ENCODE results near the gene BZW2. TPM values are rescaled to one million over a fixed set of nuclear protein-coding genes. Genes with fewer than 3 reads are reported as not detected.

BZW2 gene
- total and polyA plus RNA-seq, 2 experiments from 2014 or later = 54.1 to 60.9 TPM

DNA sequence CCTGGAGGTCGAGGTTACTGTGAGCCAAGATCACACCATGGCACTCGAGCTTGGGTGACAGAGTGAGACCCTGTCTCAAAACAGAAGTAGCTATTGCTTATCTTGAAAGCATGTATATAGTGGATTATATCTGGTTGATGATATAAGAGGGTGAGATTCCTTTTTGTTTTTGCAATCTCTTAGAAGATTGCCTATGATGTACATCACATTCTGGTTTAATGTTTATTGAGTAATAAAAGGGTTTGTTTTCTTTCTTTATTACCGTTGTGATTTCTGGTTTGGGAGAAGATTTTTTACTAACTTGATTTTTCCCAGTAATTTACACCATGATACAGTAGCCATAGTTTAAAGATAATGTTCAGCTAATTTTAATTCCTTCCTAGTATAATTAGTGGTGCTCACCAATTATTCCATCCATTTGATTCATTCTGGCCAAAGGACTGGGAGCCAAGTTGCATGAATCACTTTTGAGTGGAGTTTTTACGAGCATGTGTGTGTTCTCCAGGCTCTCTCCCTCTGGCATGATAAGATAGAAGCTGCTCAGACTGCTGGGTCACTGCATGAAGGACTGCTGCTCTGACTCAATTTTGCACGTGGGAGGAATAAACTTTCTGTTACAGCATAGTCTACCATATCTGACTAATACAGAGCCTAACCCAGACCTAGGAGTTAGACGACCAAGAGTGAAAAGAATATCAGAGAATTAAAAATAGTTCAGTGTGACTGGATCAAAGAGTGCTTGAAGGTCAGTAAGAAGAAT lies 94.1 kb downstream of the BZW2 start:
- no peak overlapping the region for H3K9ac ChIP-seq
- no peak overlapping the region for H3K4me3 ChIP-seq
- peak; percentile 95 for DNase-seq
- H3K9me3 ChIP-seq (ENCODE audit: low read depth) = no peaks in the 10 kb centered on the region
- no peaks in the 10 kb centered on the region for H4K20me1 ChIP-seq (ENCODE audit: insufficient read depth)
- H3K36me3 ChIP-seq (ENCODE audit: low read depth) = no peaks in the 10 kb centered on the region
- in situ Hi-C loops (cut with MboI) = no loop called here
- peaks cover 25% of the 10 kb centered on the region for H3F3A ChIP-seq (ENCODE audit: insufficient read depth)
- no peaks in the 10 kb centered on the region for H3K79me2 ChIP-seq (ENCODE audit: insufficient read depth)
- H3K27me3 ChIP-seq (replicated peaks; ENCODE audit: insufficient read depth) = no peaks in the 10 kb centered on the region
- peak overlapping the region; percentile 54 for H3K27ac ChIP-seq
- H3K4me2 ChIP-seq (ENCODE audit: unreplicated experiment) = peak overlapping the region; percentile 24
- H2AFZ ChIP-seq = no peak overlapping the region
- TF ChIP-seq EZH2phosphoT487 (IDR thresholded peaks at IDR 0.05; ENCODE audit: insufficient read depth, low read depth) (no peak), EZH2 (IDR thresholded peaks at IDR 0.05; ENCODE audit: insufficient read depth, poor library complexity, severe bottlenecking) (no peak)
- WGBS, 2 experiments (ENCODE audit: low coverage in 1 of 2, low lambda C conversion rate in 2 of 2, missing lambda C conversion rate in 2 of 2) = 32 to 33% methylated on average over 6 of the region's 6 CpGs
- H3K9me2 ChIP-seq (ENCODE audit: insufficient read depth) = no peaks in the 10 kb centered on the region
- H3K4me1 ChIP-seq (ENCODE audit: insufficient read depth) = peaks cover 35% of the 10 kb centered on the region

DNA sequence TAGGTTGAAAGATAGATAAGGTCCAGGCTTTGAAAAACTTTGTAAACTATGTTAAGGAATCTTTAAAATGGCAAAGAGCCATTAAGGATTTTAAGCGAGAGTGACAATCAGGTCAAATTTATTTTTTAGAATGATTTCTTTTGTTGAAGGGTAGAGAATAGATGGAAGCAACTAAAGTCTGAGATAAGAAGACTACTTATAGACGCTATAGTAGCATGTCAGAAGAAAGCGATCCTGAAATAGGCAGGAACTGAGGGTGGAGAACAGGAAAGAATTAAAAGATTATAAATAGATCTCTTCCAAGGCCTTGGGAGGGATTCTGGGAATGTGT lies 94.6 kb downstream of the BZW2 start:
- Histone ChIP-seq H3K4me1 (ENCODE audit: insufficient read depth) (peaks cover 35% of the 10 kb centered on the region), H3K9me3 (ENCODE audit: low read depth) (no peaks in the 10 kb centered on the region), H3F3A (ENCODE audit: insufficient read depth) (peaks cover 25% of the 10 kb centered on the region), H3K9ac (no peak overlapping the region), H3K9me2 (ENCODE audit: insufficient read depth) (no peaks in the 10 kb centered on the region), H3K79me2 (ENCODE audit: insufficient read depth) (no peaks in the 10 kb centered on the region), H3K27ac (peak overlapping the region; percentile 54), H3K27me3 (replicated peaks; ENCODE audit: insufficient read depth) (no peaks in the 10 kb centered on the region), H4K20me1 (ENCODE audit: insufficient read depth) (no peaks in the 10 kb centered on the region), H2AFZ (no peak overlapping the region), H3K4me2 (ENCODE audit: unreplicated experiment) (peak overlapping the region; percentile 24), H3K4me3 (no peak overlapping the region), H3K36me3 (ENCODE audit: low read depth) (no peaks in the 10 kb centered on the region)
- WGBS, 2 experiments (ENCODE audit: low coverage in 1 of 2, low lambda C conversion rate in 2 of 2, missing lambda C conversion rate in 2 of 2) = 94 to 100% methylated on average over 3 of the region's 3 CpGs
- in situ Hi-C loops (cut with MboI) = no loop called here
- no peak for DNase-seq
- TF ChIP-seq EZH2phosphoT487 (IDR thresholded peaks at IDR 0.05; ENCODE audit: insufficient read depth, low read depth) = no peak
- no peak for TF ChIP-seq EZH2 (IDR thresholded peaks at IDR 0.05; ENCODE audit: insufficient read depth, poor library complexity, severe bottlenecking)

DNA sequence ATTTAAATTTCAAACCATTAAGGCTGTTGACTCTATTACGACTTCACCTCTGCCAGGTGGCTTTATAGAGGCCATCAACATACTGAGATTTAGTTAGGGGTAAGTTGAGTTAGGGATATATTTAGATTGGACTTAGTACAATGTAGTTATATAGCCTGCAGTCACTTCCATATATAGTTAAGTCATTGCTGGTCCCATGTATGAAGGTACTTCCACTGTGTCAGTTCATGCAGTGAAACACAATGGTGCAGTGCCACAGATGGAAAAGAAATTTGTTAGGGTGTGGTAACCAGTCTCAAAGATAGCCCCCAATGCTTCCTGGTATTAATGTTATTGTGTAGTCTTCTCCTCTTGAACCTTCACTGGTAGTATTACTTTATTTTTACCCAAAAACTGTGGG lies 95.0 kb downstream of the BZW2 start:
- Histone ChIP-seq H3K9me3 (ENCODE audit: low read depth) (no peaks in the 10 kb centered on the region), H3K4me2 (ENCODE audit: unreplicated experiment) (peak overlapping the region; percentile 24), H3K9me2 (ENCODE audit: insufficient read depth) (no peaks in the 10 kb centered on the region), H3K79me2 (ENCODE audit: insufficient read depth) (no peaks in the 10 kb centered on the region), H3K27me3 (replicated peaks; ENCODE audit: insufficient read depth) (no peaks in the 10 kb centered on the region), H3K36me3 (ENCODE audit: low read depth) (no peaks in the 10 kb centered on the region), H3F3A (ENCODE audit: insufficient read depth) (peaks cover 25% of the 10 kb centered on the region), H2AFZ (no peak overlapping the region), H3K9ac (no peak overlapping the region), H4K20me1 (ENCODE audit: insufficient read depth) (no peaks in the 10 kb centered on the region), H3K4me3 (no peak overlapping the region), H3K4me1 (ENCODE audit: insufficient read depth) (peaks cover 35% of the 10 kb centered on the region), H3K27ac (0 out of 2 replicates have a peak overlapping the region, but pooled peaks have one; percentile 54)
- DNase-seq = no peak
- TF ChIP-seq EZH2phosphoT487 (IDR thresholded peaks at IDR 0.05; ENCODE audit: insufficient read depth, low read depth) (no peak), EZH2 (IDR thresholded peaks at IDR 0.05; ENCODE audit: insufficient read depth, poor library complexity, severe bottlenecking) (no peak)
- in situ Hi-C loops (cut with MboI) = no loop called here
- 98 to 100% methylated on average over 1 of the region's 1 CpG for WGBS, 2 experiments (ENCODE audit: low coverage in 1 of 2, low lambda C conversion rate in 2 of 2, missing lambda C conversion rate in 2 of 2)

GRCh38 chr7:16741676-16742075 lies 95.7 kb downstream of the BZW2 start:
- Histone ChIP-seq H3K27me3 (replicated peaks; ENCODE audit: insufficient read depth) (no peaks in the 10 kb centered on the region), H3F3A (ENCODE audit: insufficient read depth) (peaks cover 25% of the 10 kb centered on the region), H3K9me2 (ENCODE audit: insufficient read depth) (no peaks in the 10 kb centered on the region), H3K36me3 (ENCODE audit: low read depth) (no peaks in the 10 kb centered on the region), H4K20me1 (ENCODE audit: insufficient read depth) (no peaks in the 10 kb centered on the region), H3K79me2 (ENCODE audit: insufficient read depth) (no peaks in the 10 kb centered on the region), H3K4me2 (ENCODE audit: unreplicated experiment) (no peak overlapping the region), H3K27ac (no peak overlapping the region), H3K4me3 (no peak overlapping the region), H3K9ac (no peak overlapping the region), H3K4me1 (ENCODE audit: insufficient read depth) (peaks cover 35% of the 10 kb centered on the region), H2AFZ (no peak overlapping the region), H3K9me3 (ENCODE audit: low read depth) (no peaks in the 10 kb centered on the region)
- 56 to 75% methylated on average over 1 of the region's 1 CpG for WGBS, 2 experiments (ENCODE audit: low coverage in 1 of 2, low lambda C conversion rate in 2 of 2, missing lambda C conversion rate in 2 of 2)
- DNase-seq = peak; percentile 20
- in situ Hi-C loops (cut with MboI) = no loop called here
- TF ChIP-seq EZH2 (IDR thresholded peaks at IDR 0.05; ENCODE audit: insufficient read depth, poor library complexity, severe bottlenecking) (no peak), EZH2phosphoT487 (IDR thresholded peaks at IDR 0.05; ENCODE audit: insufficient read depth, low read depth) (no peak)
